CD14-positive monocyte (primary cell): ENCODE results near the gene TOP3A. TPM values are rescaled to one million over a fixed set of nuclear protein-coding genes. Genes with fewer than 3 reads are reported as not detected.
A peak's percentile ranks its signal among the peaks of the same experiment; 100 is the strongest.

Experiments used
- DNase-seq, 3 donors: peaks; one replicate each; pipeline ENCODE4 v3.0.0-alpha.2; 2011 to 2022
- H2AFZ ChIP-seq: 2 replicates; pipeline ENCODE4 v1.6.0; 2012; ENCODE audit warnings: mild to moderate bottlenecking, low read depth, low read length, inconsistent platforms; ENCODE audit not compliant: insufficient read depth, poor library complexity, severe bottlenecking
- H3K27ac ChIP-seq, 2 donors: 1 replicate in 1 of 2; 2 replicates in 1 of 2; pipeline ENCODE4 v1.5.1; 2012 to 2013; ENCODE audit warnings: low read length in 2 of 2, control low read depth in 1 of 2, inconsistent platforms in 1 of 2, low read depth in 1 of 2, mild to moderate bottlenecking in 1 of 2
- H3K27me3 ChIP-seq, 2 donors: one replicate each; pipeline versions ENCODE4 v1.6.0 to v1.6.1; 2011 to 2013; ENCODE audit warnings: low read length in 2 of 2; ENCODE audit not compliant: control insufficient read depth in 2 of 2, insufficient read depth in 2 of 2
- H3K36me3 ChIP-seq, 2 donors: replicated peaks in 1 of 2; 1 replicate in 1 of 2; 2 replicates in 1 of 2; pipeline versions ENCODE4 v1.5.1 to v1.6.1; 2012 to 2013; ENCODE audit warnings: low read length in 2 of 2, control low read depth in 1 of 2, inconsistent platforms in 1 of 2, mild to moderate bottlenecking in 1 of 2; ENCODE audit not compliant: insufficient read depth in 2 of 2, control insufficient read depth in 1 of 2
- H3K4me1 ChIP-seq, 2 donors: 1 replicate in 1 of 2; 2 replicates in 1 of 2; pipeline versions ENCODE4 v1.5.1 to v1.6.1; 2012 to 2013; ENCODE audit warnings: low read length in 2 of 2, control low read depth in 1 of 2, inconsistent platforms in 1 of 2, mild to moderate bottlenecking in 1 of 2, moderate library complexity in 1 of 2; ENCODE audit not compliant: insufficient read depth in 2 of 2, control insufficient read depth in 1 of 2
- H3K4me2 ChIP-seq: replicated peaks from 2 replicates; pipeline ENCODE3; 2012; ENCODE audit warnings: low read length, moderate library complexity, mild to moderate bottlenecking; ENCODE audit not compliant: poor library complexity, severe bottlenecking; ENCODE audit errors: extremely low read depth
- H3K4me3 ChIP-seq, 3 experiments: fragments of 200-600 bp in 1 of 3; sonication (generic) in 1 of 3; replicated peaks in 1 of 3; 1 replicate in 2 of 3; 2 replicates in 1 of 3; pipeline ENCODE4 v1.5.1; 2011 to 2013; ENCODE audit warnings: low read length in 3 of 3, mild to moderate bottlenecking in 3 of 3, control low read depth in 2 of 3, low read depth in 2 of 3, inconsistent platforms in 1 of 3, moderate library complexity in 1 of 3
- H3K79me2 ChIP-seq: 2 replicates; pipeline ENCODE4 v1.6.0; 2012; ENCODE audit warnings: mild to moderate bottlenecking, control low read depth, inconsistent platforms, low read length, moderate library complexity; ENCODE audit not compliant: insufficient read depth
- H3K9ac ChIP-seq: 2 replicates; pipeline ENCODE4 v1.6.0; 2017; ENCODE audit warnings: low read length, mild to moderate bottlenecking; ENCODE audit not compliant: insufficient read depth, poor library complexity, severe bottlenecking
- H3K9me3 ChIP-seq, 2 donors: replicated peaks in 1 of 2; 1 replicate in 1 of 2; 2 replicates in 1 of 2; pipeline versions ENCODE4 v1.5.1 to v1.6.1; 2012 to 2013; ENCODE audit warnings: low read length in 2 of 2, control low read depth in 1 of 2; ENCODE audit not compliant: control insufficient read depth in 1 of 2, insufficient read depth in 1 of 2
- H4K20me1 ChIP-seq: 2 replicates; pipeline ENCODE4 v1.6.0; 2012; ENCODE audit warnings: mild to moderate bottlenecking, low read length, control low read depth, moderate library complexity; ENCODE audit not compliant: insufficient read depth
- H3K27ac Mint-ChIP-seq, 7 donors: one replicate each; pipeline ENCODE4 v1.8.0; 2020; ENCODE audit warnings: mild to moderate bottlenecking in 7 of 7, mixed read lengths in 7 of 7, moderate library complexity in 6 of 7, inconsistent platforms in 2 of 7
- H3K27me3 Mint-ChIP-seq, 3 donors: one replicate each; pipeline ENCODE4 v1.8.0; 2021 to 2022; ENCODE audit warnings: low read depth in 3 of 3, mild to moderate bottlenecking in 3 of 3, mixed read lengths in 3 of 3, moderate library complexity in 3 of 3, inconsistent platforms in 1 of 3
- H3K36me3 Mint-ChIP-seq, 2 donors: one replicate each; pipeline ENCODE4 v1.8.0; 2020; ENCODE audit warnings: mixed read lengths in 2 of 2, inconsistent platforms in 1 of 2, mild to moderate bottlenecking in 1 of 2
- H3K4me1 Mint-ChIP-seq: one replicate; pipeline ENCODE4 v1.8.0; 2020; ENCODE audit warnings: mild to moderate bottlenecking, mixed read lengths
- H3K4me3 Mint-ChIP-seq, 2 donors: one replicate each; pipeline ENCODE4 v1.8.0; 2020; ENCODE audit warnings: mild to moderate bottlenecking in 2 of 2, mixed read lengths in 2 of 2, moderate library complexity in 1 of 2
- H3K9me3 Mint-ChIP-seq, 7 donors: one replicate each; pipeline ENCODE4 v1.8.0; 2020 to 2022; ENCODE audit warnings: mixed read lengths in 7 of 7, mild to moderate bottlenecking in 6 of 7, moderate library complexity in 6 of 7, inconsistent platforms in 2 of 7
- CTCF ChIP-seq: fragments of 200-600 bp; IDR thresholded peaks from one replicate; pipeline ENCODE4 v1.8.0; 2022; ENCODE audit warnings: antibody characterized with exemption, mild to moderate bottlenecking
- WGBS: methylation state at CpG from one replicate; pipeline ENCODE4 v1.1.5; 2013; ENCODE audit warnings: missing lambda C conversion rate; ENCODE audit not compliant: insufficient coverage; 5-methylcytosine and 5-hydroxymethylcytosine counted together
- intact Hi-C, 2 donors: fragments of 100-400 bp; cut with micrococcal nuclease; formaldehyde crosslinking; loops; one replicate each; pipeline versions ENCODE4 v1.15.0 to v1.15.1; 2023
- polyA plus RNA-seq, 3 donors: library from polyadenylated mRNA; depleted of rRNA in 1 of 3; unstranded in 2 of 3; stranded (reverse) in 1 of 3; fragments of 300-500 nt in 2 of 3; fragments of >200 nt in 1 of 3; fragmentation: Illumina TruSeq in 2 of 3; gene quantifications; 1 replicate in 2 of 3; 2 replicates in 1 of 3; pipeline ENCODE4 v1.2.3, GENCODE V29; 2012 to 2021

The TOP3A gene
- polyA plus RNA-seq, 3 donors: 15.2 to 25.6 (median 22.3) TPM

GRCh38 chr17:18261146-18261515 is 53.7 kb downstream of the TOP3A start:
- Mint-ChIP-seq H3K36me3 (peaks cover 13 to 29% of the 10 kb centered on the region in 2 donors), H3K4me1 (peaks cover 38% of the 10 kb centered on the region), H3K27me3 (peaks cover 0 to 2% (median 1%) of the 10 kb centered on the region in 3 donors), H3K9me3 (no peaks in the 10 kb centered on the region), H3K27ac (peak overlapping the region in 6 of 7 donors; percentile 68 to 90 (median 78)), H3K4me3 (peak overlapping the region; percentile 83 to 84)
- Histone ChIP-seq H2AFZ (peak overlapping the region; percentile 94), H3K4me3 (peak overlapping the region; percentile 62 to 90 (median 67)), H3K36me3 (peaks cover 17 to 33% of the 10 kb centered on the region in 2 donors), H3K4me2 (peak overlapping the region; percentile 91), H4K20me1 (peaks cover 21% of the 10 kb centered on the region), H3K79me2 (peaks cover 33% of the 10 kb centered on the region), H3K4me1 (peaks cover 39 to 54% of the 10 kb centered on the region in 2 donors), H3K9me3 (no peaks in the 10 kb centered on the region), H3K27me3 (no peaks in the 10 kb centered on the region), H3K9ac (peak overlapping the region; percentile 77), H3K27ac (peak overlapping the region in 1 of 2 donors; percentile 80)
- 5% methylated on average over 16 of the region's 16 CpGs for WGBS
- peak; percentile 37 to 51 (median 42) for DNase-seq
- intact Hi-C loops: loop anchor here (2.0 kb wide), 1 partner anchor 54 kb away; the partner anchor contains the start of genes SMCR8 (in 2 of the 2) and TOP3A (in 2 of the 2)
- TF ChIP-seq CTCF: no peak

GRCh38 chr17:18260332-18261145 is 54.3 kb downstream of the TOP3A start, which contains the start of gene MIEF2:
MIEF2 (plus strand) TSS chr17:18260662; CDS start chr17:18262721, 2,059 bp downstream.
- Mint-ChIP-seq H3K27me3 (peaks cover 0 to 2% (median 1%) of the 10 kb centered on the region in 3 donors), H3K4me1 (peaks cover 38% of the 10 kb centered on the region), H3K27ac (peak within 1 kb of the TSS in 6 of 7 donors; percentile 68 to 90 (median 80)), H3K36me3 (peaks cover 16 to 35% of the 10 kb centered on the region in 2 donors), H3K4me3 (peak within 1 kb of the TSS; percentile 83 to 84), H3K9me3 (no peaks in the 10 kb centered on the region)
- WGBS: under 1% methylated on average over 69 of the region's 72 CpGs
- peak within 1 kb of the TSS; percentile 62 to 90 (median 67) for H3K4me3 ChIP-seq
- peaks cover 27% of the 10 kb centered on the region for H4K20me1 ChIP-seq
- no peak for TF ChIP-seq CTCF
- H3K36me3 ChIP-seq: peaks cover 23 to 39% of the 10 kb centered on the region in 2 donors
- H3K79me2 ChIP-seq: peaks cover 39% of the 10 kb centered on the region
- H3K9ac ChIP-seq: peak within 1 kb of the TSS; percentile 77
- H3K27me3 ChIP-seq: no peaks in the 10 kb centered on the region
- intact Hi-C loops: loop anchor here (2.0 kb wide), 1 partner anchor 54 kb away; the partner anchor contains the start of genes SMCR8 (in 2 of the 2) and TOP3A (in 2 of the 2)
- H2AFZ ChIP-seq: peak within 1 kb of the TSS; percentile 94
- no peaks in the 10 kb centered on the region for H3K9me3 ChIP-seq
- H3K4me1 ChIP-seq: peaks cover 39 to 54% of the 10 kb centered on the region in 2 donors
- peak within 1 kb of the TSS; percentile 22 to 80 for H3K27ac ChIP-seq
- DNase-seq: peak; percentile 76 to 87 (median 86)
- H3K4me2 ChIP-seq: peak within 1 kb of the TSS; percentile 91
